ENCODE measurements around the gene CENPO.

Gene CENPO

DNA sequence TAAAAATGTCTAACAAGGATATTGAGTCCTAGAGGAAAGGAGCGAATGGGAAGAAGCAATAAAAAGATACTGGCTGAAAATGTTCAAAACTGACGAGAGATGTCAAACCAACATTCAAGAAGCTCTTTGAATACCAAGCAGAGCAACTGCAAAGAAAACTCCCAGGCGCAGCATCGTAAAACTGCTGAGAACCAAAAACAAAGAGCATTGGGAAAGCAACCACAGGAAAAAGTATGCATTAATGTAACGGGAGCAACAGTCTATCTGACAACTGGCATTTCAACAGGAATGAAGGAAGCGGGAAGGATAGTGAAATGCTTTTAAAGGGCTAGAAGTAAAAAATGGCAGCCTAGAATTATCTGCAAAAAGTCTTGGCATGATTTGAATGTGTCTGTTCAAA lies 73.7 kb downstream of the CENPO start:
- Histone ChIP-seq H2BK15ac (ENCODE audit: low read depth, poor library complexity, severe bottlenecking) (no peak overlapping the region), H3K23ac (ENCODE audit: low read length in 2 of 2) (no peak overlapping the region), H3K4me2 (ENCODE audit: low read length, poor library complexity, severe bottlenecking) (no peak overlapping the region), H2AFZ (ENCODE audit: low read depth, low read length) (no peak overlapping the region), H4K91ac (ENCODE audit: low read length) (no peak overlapping the region), H3K79me1 (replicated peaks; ENCODE audit: low read length, poor library complexity, severe bottlenecking) (peaks cover 7% of the 10 kb centered on the region), H3K36me3 (ENCODE audit: control insufficient read depth in 1 of 2, insufficient read depth in 2 of 2, low read depth in 1 of 2, low read length in 2 of 2) (peaks cover 0 to 13% of the 10 kb centered on the region in 2 experiments), H4K8ac (ENCODE audit: low read length) (no peak overlapping the region), H3K9ac (ENCODE audit: low read length) (no peak overlapping the region), H3K4me3 (ENCODE audit: insufficient read depth in 1 of 2, low read depth in 1 of 2, low read length in 2 of 2) (no peak overlapping the region), H3K4me1 (ENCODE audit: control insufficient read depth, insufficient read depth, low read depth, low read length) (peaks cover 7% of the 10 kb centered on the region), H3K14ac (ENCODE audit: low read length in 2 of 2) (no peak overlapping the region), H3K27me3 (ENCODE audit: control insufficient read depth in 1 of 2, insufficient read depth in 1 of 2, low read length in 2 of 2) (no peaks in the 10 kb centered on the region), H2BK5ac (ENCODE audit: low read depth, low read length, poor library complexity, severe bottlenecking) (no peak overlapping the region), H3K9me3 (ENCODE audit: control insufficient read depth, low read length) (no peaks in the 10 kb centered on the region), H2BK12ac (ENCODE audit: low read length in 2 of 2) (no peak overlapping the region), H2AK5ac (ENCODE audit: low read length, severe bottlenecking) (no peak overlapping the region), H3K4ac (ENCODE audit: low read depth in 1 of 2, low read length in 2 of 2) (no peak overlapping the region), H2BK120ac (ENCODE audit: low read depth, low read length) (no peak overlapping the region), H3K18ac (ENCODE audit: low read depth in 1 of 2, low read length in 2 of 2) (no peak overlapping the region), H3K27ac (ENCODE audit: low read length, poor library complexity, severe bottlenecking) (no peak overlapping the region)
- WGBS, result 79% methylated on average over 6 of the region's 6 CpGs
- DNase-seq, result no peak

GRCh38 chr2:24870440-24870839 lies 77.2 kb downstream of the CENPO start:
- Histone ChIP-seq H3K36me3 (ENCODE audit: control insufficient read depth in 1 of 2, insufficient read depth in 2 of 2, low read depth in 1 of 2, low read length in 2 of 2) (peaks cover 0 to 14% of the 10 kb centered on the region in 2 experiments), H3K79me1 (replicated peaks; ENCODE audit: low read length, poor library complexity, severe bottlenecking) (peaks cover 15% of the 10 kb centered on the region), H2BK5ac (ENCODE audit: low read depth, low read length, poor library complexity, severe bottlenecking) (no peak overlapping the region), H4K91ac (ENCODE audit: low read length) (peak overlapping the region; percentile 93), H3K27me3 (ENCODE audit: control insufficient read depth in 1 of 2, insufficient read depth in 1 of 2, low read length in 2 of 2) (no peaks in the 10 kb centered on the region), H3K27ac (ENCODE audit: low read length, poor library complexity, severe bottlenecking) (no peak overlapping the region), H3K4me2 (ENCODE audit: low read length, poor library complexity, severe bottlenecking) (no peak overlapping the region), H3K9ac (ENCODE audit: low read length) (no peak overlapping the region), H3K18ac (ENCODE audit: low read depth in 1 of 2, low read length in 2 of 2) (no peak overlapping the region), H2BK120ac (ENCODE audit: low read depth, low read length) (no peak overlapping the region), H3K4me3 (ENCODE audit: insufficient read depth in 1 of 2, low read depth in 1 of 2, low read length in 2 of 2) (no peak overlapping the region), H2AK5ac (ENCODE audit: low read length, severe bottlenecking) (no peak overlapping the region), H2BK12ac (ENCODE audit: low read length in 2 of 2) (peak overlapping the region in 1 of 2 experiments; percentile 37), H3K4ac (ENCODE audit: low read depth in 1 of 2, low read length in 2 of 2) (no peak overlapping the region), H3K14ac (ENCODE audit: low read length in 2 of 2) (no peak overlapping the region), H3K23ac (ENCODE audit: low read length in 2 of 2) (no peak overlapping the region), H3K9me3 (ENCODE audit: control insufficient read depth, low read length) (no peaks in the 10 kb centered on the region), H2BK15ac (ENCODE audit: low read depth, poor library complexity, severe bottlenecking) (no peak overlapping the region), H3K4me1 (ENCODE audit: control insufficient read depth, insufficient read depth, low read depth, low read length) (peaks cover 15% of the 10 kb centered on the region), H2AFZ (ENCODE audit: low read depth, low read length) (no peak overlapping the region), H4K8ac (ENCODE audit: low read length) (peak overlapping the region; percentile 57)
- DNase-seq, result no peak
- 96% methylated on average over 3 of the region's 5 CpGs for WGBS

GRCh38 chr2:24870891-24871705 lies 77.9 kb downstream of the CENPO start:
- no peak overlapping the region for H3K23ac ChIP-seq (ENCODE audit: low read length in 2 of 2)
- no peak overlapping the region for H3K18ac ChIP-seq (ENCODE audit: low read depth in 1 of 2, low read length in 2 of 2)
- H4K91ac ChIP-seq (ENCODE audit: low read length), result peak overlapping the region; percentile 74
- no peaks in the 10 kb centered on the region for H3K9me3 ChIP-seq (ENCODE audit: control insufficient read depth, low read length)
- DNase-seq, result no peak
- H2AFZ ChIP-seq (ENCODE audit: low read depth, low read length), result no peak overlapping the region
- H3K9ac ChIP-seq (ENCODE audit: low read length), result no peak overlapping the region
- no peak overlapping the region for H3K4ac ChIP-seq (ENCODE audit: low read depth in 1 of 2, low read length in 2 of 2)
- no peak overlapping the region for H2BK15ac ChIP-seq (ENCODE audit: low read depth, poor library complexity, severe bottlenecking)
- 91% methylated on average over 16 of the region's 16 CpGs for WGBS
- H2AK5ac ChIP-seq (ENCODE audit: low read length, severe bottlenecking), result no peak overlapping the region
- H3K27ac ChIP-seq (ENCODE audit: low read length, poor library complexity, severe bottlenecking), result no peak overlapping the region
- H2BK5ac ChIP-seq (ENCODE audit: low read depth, low read length, poor library complexity, severe bottlenecking), result no peak overlapping the region
- peaks cover 14% of the 10 kb centered on the region for H3K4me1 ChIP-seq (ENCODE audit: control insufficient read depth, insufficient read depth, low read depth, low read length)
- H3K14ac ChIP-seq (ENCODE audit: low read length in 2 of 2), result no peak overlapping the region
- H3K4me3 ChIP-seq (ENCODE audit: insufficient read depth in 1 of 2, low read depth in 1 of 2, low read length in 2 of 2), result no peak overlapping the region
- no peaks in the 10 kb centered on the region for H3K27me3 ChIP-seq (ENCODE audit: control insufficient read depth in 1 of 2, insufficient read depth in 1 of 2, low read length in 2 of 2)
- peaks cover 14% of the 10 kb centered on the region for H3K79me1 ChIP-seq (replicated peaks; ENCODE audit: low read length, poor library complexity, severe bottlenecking)
- H3K36me3 ChIP-seq (ENCODE audit: control insufficient read depth in 1 of 2, insufficient read depth in 2 of 2, low read depth in 1 of 2, low read length in 2 of 2), result peaks cover 0 to 14% of the 10 kb centered on the region in 2 experiments
- H4K8ac ChIP-seq (ENCODE audit: low read length), result peak overlapping the region; percentile 12
- peak overlapping the region; percentile 54 for H2BK120ac ChIP-seq (ENCODE audit: low read depth, low read length)
- H3K4me2 ChIP-seq (ENCODE audit: low read length, poor library complexity, severe bottlenecking), result no peak overlapping the region
- H2BK12ac ChIP-seq (ENCODE audit: low read length in 2 of 2), result peak overlapping the region in 1 of 2 experiments; percentile 96

- no peak overlapping the region for H2BK12ac ChIP-seq (ENCODE audit: low read length in 2 of 2)
- no peaks in the 10 kb centered on the region for H3K9me3 ChIP-seq (ENCODE audit: control insufficient read depth, low read length)
- peaks cover 0 to 14% of the 10 kb centered on the region in 2 experiments for H3K36me3 ChIP-seq (ENCODE audit: control insufficient read depth in 1 of 2, insufficient read depth in 2 of 2, low read depth in 1 of 2, low read length in 2 of 2)
- peak overlapping the region; percentile 74 for H4K91ac ChIP-seq (ENCODE audit: low read length)
- H3K4me3 ChIP-seq (ENCODE audit: insufficient read depth in 1 of 2, low read depth in 1 of 2, low read length in 2 of 2), result no peak overlapping the region
- H2BK5ac ChIP-seq (ENCODE audit: low read depth, low read length, poor library complexity, severe bottlenecking), result no peak overlapping the region
- 59% methylated on average over 12 of the region's 12 CpGs for WGBS
- H2BK120ac ChIP-seq (ENCODE audit: low read depth, low read length), result no peak overlapping the region
- no peak overlapping the region for H2AK5ac ChIP-seq (ENCODE audit: low read length, severe bottlenecking)
- no peak overlapping the region for H2BK15ac ChIP-seq (ENCODE audit: low read depth, poor library complexity, severe bottlenecking)
- peak; percentile 88 for DNase-seq
- H3K18ac ChIP-seq (ENCODE audit: low read depth in 1 of 2, low read length in 2 of 2), result peak overlapping the region in 1 of 2 experiments; percentile 3
- no peak overlapping the region for H3K4ac ChIP-seq (ENCODE audit: low read depth in 1 of 2, low read length in 2 of 2)
- no peak overlapping the region for H3K23ac ChIP-seq (ENCODE audit: low read length in 2 of 2)
- no peak overlapping the region for H2AFZ ChIP-seq (ENCODE audit: low read depth, low read length)
- no peak overlapping the region for H4K8ac ChIP-seq (ENCODE audit: low read length)
- no peaks in the 10 kb centered on the region for H3K27me3 ChIP-seq (ENCODE audit: control insufficient read depth in 1 of 2, insufficient read depth in 1 of 2, low read length in 2 of 2)
- H3K4me2 ChIP-seq (ENCODE audit: low read length, poor library complexity, severe bottlenecking), result no peak overlapping the region
- H3K9ac ChIP-seq (ENCODE audit: low read length), result no peak overlapping the region
- H3K27ac ChIP-seq (ENCODE audit: low read length, poor library complexity, severe bottlenecking), result no peak overlapping the region
- H3K14ac ChIP-seq (ENCODE audit: low read length in 2 of 2), result no peak overlapping the region
- H3K79me1 ChIP-seq (replicated peaks; ENCODE audit: low read length, poor library complexity, severe bottlenecking), result peaks cover 17% of the 10 kb centered on the region
- peaks cover 14% of the 10 kb centered on the region for H3K4me1 ChIP-seq (ENCODE audit: control insufficient read depth, insufficient read depth, low read depth, low read length)
Measured at GRCh38 chr2:24871852-24872333, 78.7 kb downstream of the CENPO start.
